C4-2B (cell line): ENCODE data around the gene CENPX.

Experiments used
- H3K27ac ChIP-seq: fragments of 450-650 bp; 2 replicates; pipeline ENCODE4 v1.5.1; 2017
- ZFX ChIP-seq: fragments of 450-650 bp; IDR thresholded peaks from 2 replicates; pipeline ENCODE4 v1.6.1; 2017
- TF ChIP-seq, protein P1 (sequence below): fragments of 450-650 bp; conservative IDR thresholded peaks from 2 replicates; pipeline ENCODE4 v1.5.1; 2017; ENCODE audit warnings: mild to moderate bottlenecking

CENPX gene

DNA sequence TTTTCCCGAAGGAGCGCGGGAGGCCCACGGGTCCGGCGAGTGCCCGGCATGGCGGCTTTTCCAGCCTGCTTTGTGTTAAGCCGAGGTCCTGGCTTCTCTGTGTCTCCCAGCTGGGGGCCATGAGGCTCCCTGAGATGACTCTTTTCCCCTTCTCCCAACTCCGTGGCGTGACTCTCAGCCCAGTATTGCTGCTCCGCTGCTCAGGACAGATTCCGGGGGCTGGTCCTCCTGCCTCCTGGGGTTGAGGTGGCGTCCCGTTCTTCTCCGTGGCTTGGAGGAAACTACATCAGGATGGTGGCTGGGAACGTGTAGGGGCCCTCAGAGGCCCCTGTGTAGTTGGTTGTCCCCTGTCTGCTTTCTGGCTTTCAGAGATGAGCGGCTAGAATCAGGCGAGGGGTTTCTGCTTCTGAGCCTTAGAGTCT, 30.0 kb upstream of the CENPX start:
- TF ChIP-seq, protein P1, sequence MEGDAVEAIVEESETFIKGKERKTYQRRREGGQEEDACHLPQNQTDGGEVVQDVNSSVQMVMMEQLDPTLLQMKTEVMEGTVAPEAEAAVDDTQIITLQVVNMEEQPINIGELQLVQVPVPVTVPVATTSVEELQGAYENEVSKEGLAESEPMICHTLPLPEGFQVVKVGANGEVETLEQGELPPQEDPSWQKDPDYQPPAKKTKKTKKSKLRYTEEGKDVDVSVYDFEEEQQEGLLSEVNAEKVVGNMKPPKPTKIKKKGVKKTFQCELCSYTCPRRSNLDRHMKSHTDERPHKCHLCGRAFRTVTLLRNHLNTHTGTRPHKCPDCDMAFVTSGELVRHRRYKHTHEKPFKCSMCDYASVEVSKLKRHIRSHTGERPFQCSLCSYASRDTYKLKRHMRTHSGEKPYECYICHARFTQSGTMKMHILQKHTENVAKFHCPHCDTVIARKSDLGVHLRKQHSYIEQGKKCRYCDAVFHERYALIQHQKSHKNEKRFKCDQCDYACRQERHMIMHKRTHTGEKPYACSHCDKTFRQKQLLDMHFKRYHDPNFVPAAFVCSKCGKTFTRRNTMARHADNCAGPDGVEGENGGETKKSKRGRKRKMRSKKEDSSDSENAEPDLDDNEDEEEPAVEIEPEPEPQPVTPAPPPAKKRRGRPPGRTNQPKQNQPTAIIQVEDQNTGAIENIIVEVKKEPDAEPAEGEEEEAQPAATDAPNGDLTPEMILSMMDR = no peak
- no peak for TF ChIP-seq ZFX
- H3K27ac ChIP-seq = peak overlapping the region; percentile 75

DNA sequence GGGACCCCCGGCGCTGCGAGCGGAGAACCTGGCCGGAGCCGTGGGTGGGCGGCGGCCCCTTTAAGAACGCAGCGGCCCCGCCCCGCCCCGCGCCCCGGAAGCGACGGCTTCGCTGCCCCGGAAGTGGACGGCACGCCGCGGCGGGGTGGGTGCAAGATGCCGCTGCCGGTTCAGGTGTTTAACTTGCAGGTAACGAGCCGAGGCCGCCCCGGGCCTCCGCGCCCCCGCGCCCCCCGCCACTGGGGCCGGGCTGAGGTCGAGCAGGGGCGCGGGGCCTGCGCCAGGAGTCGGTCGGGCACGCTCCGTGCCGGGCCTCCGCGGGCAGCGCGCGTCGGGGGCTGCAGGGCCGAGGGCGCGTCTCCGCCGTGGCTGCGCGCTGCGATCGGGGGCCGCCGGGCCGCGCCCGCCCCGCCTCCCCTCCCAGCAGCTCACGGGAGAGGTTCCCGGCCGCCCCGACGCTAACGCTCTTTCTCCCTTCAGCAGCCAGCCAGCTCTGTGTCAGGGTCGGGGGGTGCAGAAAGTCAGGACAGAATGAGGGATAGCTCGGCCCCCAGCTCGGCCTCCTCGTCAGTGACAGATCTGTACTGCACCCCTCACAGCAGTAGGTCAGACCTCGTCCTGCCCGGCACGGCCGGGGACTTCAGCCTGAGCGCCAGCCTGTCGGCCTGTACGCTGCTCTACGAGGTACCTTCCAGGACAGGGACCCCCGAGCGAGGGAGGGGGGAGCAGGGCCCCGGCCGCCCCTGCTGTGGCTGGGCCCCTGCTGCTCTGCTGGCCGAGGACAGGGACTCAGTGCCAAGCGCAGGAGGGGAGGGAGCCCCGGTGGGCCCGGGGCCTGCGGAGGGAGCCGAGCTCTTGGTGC, 29.3 kb upstream of the CENPX start, which contains the start of the genes GPS1 and RFNG:
Gene GPS1, plus strand, starts transcription at position 123 of the 862 bp plus-strand sequence. Its CDS starts 34 bp downstream, at position 157.
Gene RFNG, minus strand, starts transcription at position 36 of the 862 bp plus-strand sequence. CDS start 45 bp downstream, outside the sequence.
- TF ChIP-seq ZFX = peak; percentile 77
- TF ChIP-seq, protein P1 = no peak
- H3K27ac ChIP-seq = peak within 1 kb of the TSS; percentile 75

DNA sequence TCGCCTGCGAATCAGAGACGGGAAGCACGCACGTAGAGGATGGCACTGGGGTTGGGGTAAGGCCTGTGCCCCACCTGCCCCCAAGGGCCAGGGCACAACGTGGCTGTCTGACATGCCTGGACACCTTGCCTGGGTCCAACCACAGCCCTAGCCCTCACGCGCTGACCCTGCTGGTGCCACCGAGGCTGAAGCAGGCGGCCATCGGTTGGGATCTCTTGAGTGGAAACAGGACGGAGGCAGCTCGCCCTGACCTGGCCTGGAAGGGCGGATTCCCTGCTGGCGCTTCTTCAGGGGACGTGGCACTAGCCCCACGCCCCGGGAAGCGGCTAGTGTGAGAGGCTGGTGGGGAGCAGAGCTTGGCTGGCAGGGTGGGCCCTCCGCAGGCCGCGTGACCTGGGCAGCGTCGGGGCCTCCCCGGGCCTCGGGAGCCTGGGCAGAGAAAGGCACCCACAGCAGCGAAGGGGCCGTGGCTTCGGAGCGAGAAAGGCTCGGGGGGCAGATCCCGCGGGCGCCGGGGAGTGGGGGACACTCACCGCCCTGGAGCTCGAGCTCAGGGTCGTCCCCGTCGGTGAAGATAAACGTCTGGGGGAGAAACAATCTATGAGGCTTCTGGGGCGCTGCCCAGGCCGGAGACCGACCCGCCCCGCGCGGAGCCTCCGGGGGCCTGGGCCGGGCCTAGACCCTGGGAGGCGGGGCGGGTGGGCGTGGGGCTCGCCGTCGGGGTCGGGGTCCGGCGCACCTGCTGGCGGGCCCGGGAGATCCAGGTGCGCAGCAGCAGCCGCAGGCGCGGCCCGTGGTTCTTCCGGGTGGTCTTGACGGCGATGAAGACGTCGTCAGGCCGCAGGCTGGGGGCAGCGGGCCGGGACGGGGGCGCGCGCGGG, 28.3 kb upstream of the CENPX start:
- TF ChIP-seq ZFX = peak; percentile 44; the same call in 1 of the 2 replicates
- TF ChIP-seq, protein P1 = no peak
- peak overlapping the region; percentile 75 for H3K27ac ChIP-seq

DNA sequence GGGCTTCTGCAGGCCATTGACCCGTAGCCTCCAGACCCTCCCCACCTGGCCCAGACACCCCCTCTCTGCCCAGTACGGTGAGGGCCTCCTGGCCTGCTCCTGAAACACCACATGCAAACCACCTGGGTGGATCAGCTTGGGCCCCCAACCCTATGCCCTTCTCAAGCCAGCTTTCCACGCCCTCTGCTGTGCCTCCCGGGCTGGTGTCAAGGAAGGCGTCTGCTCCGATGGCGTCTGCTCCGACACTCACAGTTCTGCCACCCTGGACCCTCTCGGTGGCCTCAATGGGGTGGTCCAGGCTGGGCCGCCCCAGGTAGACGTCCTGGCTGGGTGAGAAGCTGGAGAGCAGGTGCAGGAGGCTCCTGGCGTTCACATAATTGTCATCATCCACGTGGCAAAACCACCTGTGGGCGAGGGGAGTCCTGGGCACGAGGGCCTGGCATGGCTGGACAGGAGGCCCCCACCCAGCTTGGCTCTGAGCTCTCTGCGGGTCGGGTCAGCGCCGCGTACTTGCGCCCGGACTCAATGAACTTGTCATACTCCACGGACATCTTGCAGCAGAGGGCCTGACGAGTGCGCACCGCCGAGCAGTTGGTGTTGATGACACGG, 27.6 kb upstream of the CENPX start:
- TF ChIP-seq, protein P1 = no peak
- no peak for TF ChIP-seq ZFX
- H3K27ac ChIP-seq = peak overlapping the region; percentile 75; the same call in 1 of the 2 replicates

DNA sequence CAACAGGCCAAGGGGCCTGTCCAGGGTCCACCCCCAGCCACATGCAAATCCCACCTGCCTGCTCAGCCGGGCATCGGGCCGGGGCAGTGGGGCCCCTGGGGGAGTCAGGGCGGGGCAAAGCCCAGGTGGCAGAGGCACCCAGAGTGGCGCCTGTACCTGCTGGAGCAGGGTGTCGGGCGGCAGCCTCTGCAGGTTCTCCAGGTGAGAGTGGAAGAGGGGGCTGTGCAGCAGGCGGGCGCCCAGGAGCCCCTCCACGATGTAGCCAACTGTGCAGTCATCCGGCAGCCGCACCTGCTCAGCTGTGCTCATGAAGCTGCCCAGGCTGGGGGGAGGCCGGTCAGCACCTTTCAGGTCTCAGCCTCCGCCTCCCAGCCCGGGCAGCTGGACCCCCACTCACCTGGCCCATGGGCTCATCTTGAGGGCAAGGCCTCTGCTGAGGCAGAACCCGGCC, 26.9 kb upstream of the CENPX start:
- H3K27ac ChIP-seq = no peak overlapping the region
- TF ChIP-seq ZFX = no peak
- TF ChIP-seq, protein P1 = no peak

DNA sequence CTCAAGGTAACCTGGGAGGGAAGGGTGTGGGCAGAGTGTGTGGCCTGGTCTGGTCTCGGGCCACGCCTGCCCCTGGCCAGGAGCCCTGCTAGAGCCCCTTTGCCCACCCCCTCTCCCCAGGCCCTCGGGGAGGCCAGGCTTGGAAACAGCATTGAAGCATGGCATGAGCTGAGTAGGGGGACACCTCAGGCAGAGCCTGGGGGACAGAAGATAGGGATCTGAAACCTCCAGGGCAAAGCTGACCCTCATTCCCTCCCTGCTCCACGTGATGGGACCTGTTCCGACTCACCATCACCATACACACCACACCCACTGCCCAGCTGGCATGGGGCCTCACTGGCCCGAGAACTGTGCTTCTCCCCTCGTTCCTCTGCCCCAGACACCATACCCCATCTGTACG, 26.4 kb upstream of the CENPX start:
- H3K27ac ChIP-seq = no peak overlapping the region
- TF ChIP-seq ZFX = no peak
- TF ChIP-seq, protein P1 = no peak
